A673 (cell line): ENCODE results near the gene ATP13A4.

Source experiments
- EZH2 ChIP-seq: fragments of 200-600 bp; sonication (generic); IDR thresholded peaks from 2 replicates; pipeline ENCODE4 v1.6.1; 2017; ENCODE audit warnings: borderline replicate concordance, low read depth, mild to moderate bottlenecking, mixed read lengths, antibody characterized with exemption, low read length; ENCODE audit not compliant: poor library complexity, severe bottlenecking
- TF ChIP-seq, protein P1 (sequence below): fragments of 300-800, 200-600 bp; sonication (generic); conservative IDR thresholded peaks from 2 replicates; pipeline ENCODE4 v1.5.1; 2017; ENCODE audit warnings: low read depth, mild to moderate bottlenecking, antibody characterized with exemption, low read length, moderate library complexity, mixed read lengths

DNA sequence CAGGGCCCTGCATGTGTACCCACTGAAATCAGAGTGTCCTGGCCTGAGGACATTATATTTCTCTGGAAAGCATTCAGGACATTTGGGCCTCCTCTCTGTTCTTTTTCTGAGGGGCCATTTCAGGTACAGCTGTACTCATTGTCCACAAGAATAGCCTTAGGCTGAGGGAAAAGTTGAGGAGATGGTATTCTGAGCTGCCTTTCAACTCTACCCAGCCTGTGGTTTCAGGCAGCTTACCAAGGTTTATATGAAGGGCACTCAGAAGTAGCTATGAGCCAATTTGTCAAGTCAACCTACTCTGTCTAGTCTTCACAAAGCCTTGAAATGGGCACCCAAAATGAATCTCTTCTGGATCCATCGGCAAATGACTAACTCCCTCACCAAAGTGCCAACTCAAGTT is 9.4 kb downstream of the ATP13A4 start:
- TF ChIP-seq, protein P1, sequence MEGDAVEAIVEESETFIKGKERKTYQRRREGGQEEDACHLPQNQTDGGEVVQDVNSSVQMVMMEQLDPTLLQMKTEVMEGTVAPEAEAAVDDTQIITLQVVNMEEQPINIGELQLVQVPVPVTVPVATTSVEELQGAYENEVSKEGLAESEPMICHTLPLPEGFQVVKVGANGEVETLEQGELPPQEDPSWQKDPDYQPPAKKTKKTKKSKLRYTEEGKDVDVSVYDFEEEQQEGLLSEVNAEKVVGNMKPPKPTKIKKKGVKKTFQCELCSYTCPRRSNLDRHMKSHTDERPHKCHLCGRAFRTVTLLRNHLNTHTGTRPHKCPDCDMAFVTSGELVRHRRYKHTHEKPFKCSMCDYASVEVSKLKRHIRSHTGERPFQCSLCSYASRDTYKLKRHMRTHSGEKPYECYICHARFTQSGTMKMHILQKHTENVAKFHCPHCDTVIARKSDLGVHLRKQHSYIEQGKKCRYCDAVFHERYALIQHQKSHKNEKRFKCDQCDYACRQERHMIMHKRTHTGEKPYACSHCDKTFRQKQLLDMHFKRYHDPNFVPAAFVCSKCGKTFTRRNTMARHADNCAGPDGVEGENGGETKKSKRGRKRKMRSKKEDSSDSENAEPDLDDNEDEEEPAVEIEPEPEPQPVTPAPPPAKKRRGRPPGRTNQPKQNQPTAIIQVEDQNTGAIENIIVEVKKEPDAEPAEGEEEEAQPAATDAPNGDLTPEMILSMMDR = no peak
- no peak for TF ChIP-seq EZH2
